Adrenal gland (tissue), 5 donors: ENCODE measurements around the gene PHACTR2.

Experiments
- CTCF ChIP-seq, 6 experiments: fragments of 450-650 bp in 4 of 6; fragments of 200-600 bp in 2 of 6; sonication (generic) in 1 of 6; IDR thresholded peaks; 1 replicate in 5 of 6; 2 replicates in 1 of 6; pipeline versions ENCODE4 v1.5.1 to v1.8.0; 2016 to 2021; ENCODE audit warnings: antibody characterized with exemption in 6 of 6, mild to moderate bottlenecking in 2 of 6, moderate library complexity in 1 of 6
- POLR2A ChIP-seq, 2 donors: fragments of 450-650 bp; IDR thresholded peaks; one replicate each; pipeline ENCODE4 v1.6.1; 2017; ENCODE audit warnings: antibody characterized with exemption in 2 of 2, mild to moderate bottlenecking in 2 of 2, moderate library complexity in 1 of 2
- donor health status: DM: no; HTN: no; CAD: no.

- no peak for TF ChIP-seq CTCF (IDR thresholded peaks at IDR 0.05)
- no peak for TF ChIP-seq POLR2A (IDR thresholded peaks at IDR 0.05)
Observed at GRCh38 chr6:143810745-143811144, 133.0 kb downstream of the PHACTR2 start.
